GM19324 (cell line): Measurements from ENCODE around the gene EFL1.
"Not testable (repeated sequence)": the region's sequence is repeated elsewhere in the genome, so short reads cannot be mapped to it uniquely, and the experiment has no call there.

Experiments used
- ATAC-seq: cut with Tn5 transposase; IDR thresholded peaks from one replicate; pipeline ENCODE4 v1.9.1; 2021; ENCODE audit warnings: mild to moderate bottlenecking, moderate library complexity; ENCODE audit not compliant: unreplicated experiment, low FRiP score

Gene EFL1

DNA sequence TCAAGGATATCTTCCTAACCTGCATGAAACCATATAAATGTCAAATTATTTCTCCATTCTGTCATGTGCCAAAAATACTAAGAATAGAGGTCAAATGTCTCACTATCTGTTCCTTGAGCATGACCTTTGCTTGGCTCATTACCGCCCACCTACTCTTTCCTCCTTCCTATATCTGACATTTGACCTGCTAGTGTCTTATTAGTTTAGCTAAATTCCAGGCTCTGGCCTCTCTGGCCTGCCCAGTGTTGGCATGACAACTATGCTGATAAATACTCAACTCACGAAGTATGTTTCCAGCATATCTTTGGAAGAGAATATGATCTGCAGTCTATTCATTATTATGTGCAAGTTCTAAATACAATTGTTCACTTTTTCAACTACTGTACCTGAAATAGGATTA, 58.0 kb downstream of the EFL1 start:
- ATAC-seq = not testable (repeated sequence)

- ATAC-seq = peak; percentile 62
These were observed 64.6 kb downstream of the EFL1 start for GRCh38 chr15:82197733-82198594.

- ATAC-seq = no peak
These were observed 66.2 kb downstream of the EFL1 start for GRCh38 chr15:82196353-82196752.

GRCh38 chr15:82195818-82196217, 66.7 kb downstream of the EFL1 start:
- ATAC-seq = not testable (repeated sequence)

DNA sequence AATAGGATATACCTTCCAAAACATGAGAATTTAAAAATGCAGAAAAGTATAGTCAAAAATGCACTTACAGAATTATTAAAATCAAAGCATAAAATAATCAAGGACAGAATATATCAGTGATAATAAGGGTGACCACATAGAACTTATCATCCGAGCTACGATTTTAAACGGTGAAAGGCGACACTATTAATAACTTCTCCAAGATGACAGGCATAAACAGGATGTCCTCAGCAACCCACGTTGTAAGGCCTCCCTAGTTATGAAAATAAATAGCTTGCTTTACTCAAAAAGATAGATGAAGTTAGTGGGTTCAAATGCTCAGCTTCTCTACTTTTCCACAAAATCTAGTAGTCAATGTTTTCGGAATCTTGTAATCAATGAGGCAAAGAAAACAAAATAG, 68.0 kb downstream of the EFL1 start:
- not testable (repeated sequence) for ATAC-seq

GRCh38 chr15:82193435-82193834, 69.1 kb downstream of the EFL1 start:
- ATAC-seq = not testable (repeated sequence)

- ATAC-seq = not testable (repeated sequence)
These were observed 70.1 kb downstream of the EFL1 start for GRCh38 chr15:82192394-82192793.

GRCh38 chr15:82186719-82187406, 75.7 kb downstream of the EFL1 start:
- ATAC-seq = peak; percentile 68

- no peak for ATAC-seq
These were observed 76.4 kb downstream of the EFL1 start for GRCh38 chr15:82186161-82186560.

GRCh38 chr15:82184776-82185175, 77.8 kb downstream of the EFL1 start:
- no peak for ATAC-seq

- ATAC-seq = no peak
These were observed 78.2 kb downstream of the EFL1 start for GRCh38 chr15:82184355-82184754.

DNA sequence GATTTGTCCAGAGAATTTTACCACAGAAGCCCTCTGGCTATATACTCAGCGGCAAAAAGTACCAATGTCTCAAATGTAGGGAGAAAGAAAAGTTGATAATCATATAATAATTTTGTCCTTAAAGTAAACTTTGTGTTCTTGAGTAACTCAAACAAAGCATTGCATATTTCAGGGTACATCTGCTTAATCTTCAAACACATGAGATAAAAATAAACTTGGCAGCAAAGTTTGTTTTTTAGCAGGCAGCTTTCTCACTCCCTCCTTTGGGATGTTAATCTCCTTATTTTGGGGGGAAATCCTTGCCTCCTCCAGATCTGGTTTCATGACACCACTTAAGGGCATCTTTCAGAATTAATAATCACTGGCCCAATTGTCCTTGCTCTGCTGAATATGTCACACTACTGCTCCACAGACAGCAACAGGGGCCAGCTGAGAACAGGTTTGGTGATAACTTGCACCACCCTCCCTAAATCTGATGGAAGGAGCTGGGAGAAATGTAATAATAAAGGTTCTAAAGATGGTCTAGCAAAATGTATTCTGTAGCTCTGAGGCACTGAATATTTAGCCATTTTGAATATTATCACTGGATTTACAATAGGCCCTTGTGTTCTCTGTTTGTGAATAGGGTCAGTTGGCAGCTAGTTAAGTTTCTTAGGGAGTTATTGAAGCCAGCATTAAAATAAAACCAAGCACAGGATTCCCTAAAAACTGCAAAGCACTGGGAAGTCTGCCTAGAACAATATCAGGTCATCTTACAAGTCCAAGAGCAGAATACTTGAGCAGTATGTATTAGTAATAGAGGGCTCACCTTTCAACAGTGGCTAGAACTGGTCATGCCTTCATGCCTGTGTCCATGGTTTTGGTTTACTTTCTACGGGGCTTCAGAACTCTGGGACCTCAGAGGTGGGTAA, 79.2 kb downstream of the EFL1 start:
- no peak for ATAC-seq

DNA sequence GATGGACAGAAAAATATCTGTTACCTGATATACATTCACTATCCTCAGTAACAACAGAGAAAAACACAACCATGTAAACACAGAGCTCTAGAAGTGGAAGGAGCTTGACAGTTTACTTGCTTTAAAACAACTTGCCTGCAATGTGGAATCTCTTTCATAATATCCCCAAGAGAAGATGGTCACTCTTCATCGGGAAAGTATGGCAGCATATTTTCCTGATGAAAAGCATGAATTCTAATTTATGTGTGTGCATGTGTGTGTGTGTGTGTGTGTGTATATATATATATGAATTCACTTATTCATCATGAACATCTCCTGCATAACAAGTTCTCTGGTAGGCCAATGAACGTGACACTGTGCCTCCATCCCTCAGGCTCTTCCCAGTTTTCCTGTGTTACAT, 81.2 kb downstream of the EFL1 start:
- no peak for ATAC-seq

GRCh38 chr15:82178061-82178460, 84.5 kb downstream of the EFL1 start:
- no peak for ATAC-seq

DNA sequence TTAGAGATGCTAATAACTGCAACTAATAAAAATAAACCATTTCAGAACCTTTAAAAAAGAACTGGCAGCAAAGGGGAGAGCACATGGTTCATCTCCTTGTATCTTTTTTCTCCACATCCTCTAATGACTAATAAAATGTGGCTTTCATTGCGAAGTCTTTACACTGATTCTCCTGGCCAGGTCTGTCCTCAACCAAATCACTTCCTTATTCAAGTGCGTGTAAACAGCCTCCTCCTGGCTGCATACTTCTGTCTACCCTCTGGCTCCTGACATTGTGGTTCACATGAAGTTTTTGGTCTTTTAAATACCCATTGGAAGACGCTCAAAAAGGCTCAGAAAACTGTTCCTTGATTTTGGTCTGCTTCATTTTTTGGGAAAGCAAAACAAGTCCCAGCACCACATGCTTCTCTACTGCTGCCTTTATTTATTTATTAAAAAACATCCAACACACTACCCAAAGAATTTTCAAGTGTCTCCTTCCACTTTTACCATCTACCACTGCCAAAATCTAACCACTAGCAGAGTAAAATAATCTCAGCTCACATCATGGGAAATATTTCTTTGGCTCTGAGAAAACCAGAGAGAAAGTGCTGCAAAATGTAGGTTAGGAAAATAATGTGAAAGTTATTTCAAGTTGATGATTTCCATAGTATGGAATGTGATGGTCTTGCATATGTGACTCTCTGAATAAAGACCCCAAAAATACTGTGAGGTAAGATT, 85.1 kb downstream of the EFL1 start:
- ATAC-seq = no peak

DNA sequence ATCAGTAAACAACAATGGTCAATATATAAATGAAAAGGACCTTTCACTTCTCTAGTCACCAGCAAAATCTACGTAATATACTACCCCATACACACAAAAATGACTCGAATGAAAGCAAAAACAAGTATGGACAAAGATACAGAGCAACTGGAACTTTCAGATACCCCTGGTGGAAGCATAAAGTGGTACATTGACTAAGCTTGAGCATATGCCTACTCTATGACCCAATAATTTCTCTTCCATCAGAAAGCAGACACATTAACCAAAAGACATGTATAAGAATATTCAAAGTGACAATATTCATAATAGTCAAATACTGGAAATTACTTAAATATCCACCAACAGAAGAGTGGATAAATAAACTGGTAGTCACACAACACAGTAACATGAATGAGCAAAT, 86.0 kb downstream of the EFL1 start:
- no peak for ATAC-seq

- no peak for ATAC-seq
These were observed 87.9 kb downstream of the EFL1 start for GRCh38 chr15:82174471-82175235.

- no peak for ATAC-seq
These were observed 89.4 kb downstream of the EFL1 start for GRCh38 chr15:82173108-82173507.

GRCh38 chr15:82172506-82172905, 90.0 kb downstream of the EFL1 start:
- ATAC-seq = no peak
